GM18873 (cell line): ENCODE measurements around the gene PRAME.
"Not testable (repeated sequence)": the region's sequence is repeated elsewhere in the genome, so short reads cannot be mapped to it uniquely, and the experiment has no call there.

Source experiments
- ATAC-seq: cut with Tn5 transposase; IDR thresholded peaks from one replicate; pipeline ENCODE4 v1.9.1; 2021; ENCODE audit warnings: mild to moderate bottlenecking, moderate library complexity, moderate number of reproducible peaks; ENCODE audit not compliant: unreplicated experiment, low FRiP score

Gene PRAME

GRCh38 chr22:22583030-22583429 lies 24.0 kb upstream of the PRAME start:
- no peak for ATAC-seq

- ATAC-seq: not testable (repeated sequence)
Measured at GRCh38 chr22:22581524-22581923, 22.5 kb upstream of the PRAME start.

GRCh38 chr22:22579869-22580604 lies 21.0 kb upstream of the PRAME start:
- no peak for ATAC-seq

GRCh38 chr22:22578702-22579424 lies 19.8 kb upstream of the PRAME start:
- no peak for ATAC-seq

GRCh38 chr22:22576989-22577427 lies 17.9 kb upstream of the PRAME start:
- ATAC-seq: no peak

- ATAC-seq: no peak
Measured at GRCh38 chr22:22576244-22576988, 17.4 kb upstream of the PRAME start.

- no peak for ATAC-seq
Measured at GRCh38 chr22:22574361-22574760, 15.3 kb upstream of the PRAME start.

GRCh38 chr22:22573047-22573889 lies 14.2 kb upstream of the PRAME start:
- no peak for ATAC-seq

- no peak for ATAC-seq
Measured at GRCh38 chr22:22571862-22572261, 12.8 kb upstream of the PRAME start.

GRCh38 chr22:22571429-22571828 lies 12.4 kb upstream of the PRAME start:
- no peak for ATAC-seq

- ATAC-seq: no peak
Measured at GRCh38 chr22:22569218-22569617, 10.2 kb upstream of the PRAME start.

GRCh38 chr22:22565981-22566380 lies 6.9 kb upstream of the PRAME start:
- no peak for ATAC-seq

- ATAC-seq: no peak
Measured at GRCh38 chr22:22558071-22558971, 744 bp downstream of the PRAME start.

- no peak for ATAC-seq
Measured at GRCh38 chr22:22556995-22557925, 1.8 kb downstream of the PRAME start.

GRCh38 chr22:22556578-22556977 lies 2.5 kb downstream of the PRAME start:
- no peak for ATAC-seq

- no peak for ATAC-seq
Measured at GRCh38 chr22:22555596-22555995, 3.5 kb downstream of the PRAME start.

GRCh38 chr22:22554587-22555284 lies 4.3 kb downstream of the PRAME start:
- no peak for ATAC-seq
